Jurkat, Clone E6-1 (cell line): ENCODE results near the gene RS1.

Source experiments
- DNase-seq: peaks from one replicate; pipeline ENCODE4 v3.0.0-alpha.2; 2011; ENCODE audit warnings: low read depth, low spot score
- H3K4me3 ChIP-seq: 2 replicates; pipeline ENCODE4 v1.5.1; 2011; ENCODE audit warnings: mild to moderate bottlenecking, low read length, control low read depth, moderate library complexity

The RS1 gene

GRCh38 chrX:18674788-18675735 is 3.2 kb upstream of the RS1 start:
- DNase-seq: peak; percentile 58
- peak overlapping the region; percentile 56 for H3K4me3 ChIP-seq

- peak overlapping the region; percentile 42 for H3K4me3 ChIP-seq
- no peak for DNase-seq
Observed at GRCh38 chrX:18674417-18674787, 2.5 kb upstream of the RS1 start.

GRCh38 chrX:18668071-18668835 is 3.7 kb downstream of the RS1 start:
- H3K4me3 ChIP-seq: no peak overlapping the region
- no peak for DNase-seq

- no peak for DNase-seq
- no peak overlapping the region for H3K4me3 ChIP-seq
Observed at GRCh38 chrX:18666614-18667013, 5.3 kb downstream of the RS1 start.

GRCh38 chrX:18664947-18665346 is 7.0 kb downstream of the RS1 start:
- H3K4me3 ChIP-seq: no peak overlapping the region
- no peak for DNase-seq

- H3K4me3 ChIP-seq: no peak overlapping the region
- DNase-seq: no peak
Observed at GRCh38 chrX:18661273-18661672, 10.6 kb downstream of the RS1 start.

GRCh38 chrX:18654875-18655836 is 16.8 kb downstream of the RS1 start:
- DNase-seq: no peak
- no peak overlapping the region for H3K4me3 ChIP-seq

GRCh38 chrX:18652636-18653035 is 19.3 kb downstream of the RS1 start:
- DNase-seq: no peak
- no peak overlapping the region for H3K4me3 ChIP-seq

- no peak for DNase-seq
- H3K4me3 ChIP-seq: no peak overlapping the region
Observed at GRCh38 chrX:18650662-18651061, 21.2 kb downstream of the RS1 start.

- no peak overlapping the region for H3K4me3 ChIP-seq
Observed at GRCh38 chrX:18649498-18649951, 22.4 kb downstream of the RS1 start.

GRCh38 chrX:18647621-18648020 is 24.3 kb downstream of the RS1 start:
- DNase-seq: no peak
- no peak overlapping the region for H3K4me3 ChIP-seq

More at GRCh38 chrX:18649498-18649951, 22.4 kb downstream of the RS1 start:
- DNase-seq: no peak

- no peak overlapping the region for H3K4me3 ChIP-seq
- DNase-seq: no peak
Observed at GRCh38 chrX:18643853-18644252, 28.1 kb downstream of the RS1 start.

GRCh38 chrX:18643243-18643642 is 28.7 kb downstream of the RS1 start:
- DNase-seq: no peak
- H3K4me3 ChIP-seq: no peak overlapping the region

GRCh38 chrX:18640686-18641085 is 31.2 kb downstream of the RS1 start:
- H3K4me3 ChIP-seq: no peak overlapping the region
- DNase-seq: no peak

GRCh38 chrX:18639280-18639679 is 32.6 kb downstream of the RS1 start:
- DNase-seq: no peak
- no peak overlapping the region for H3K4me3 ChIP-seq

GRCh38 chrX:18638398-18638797 is 33.5 kb downstream of the RS1 start:
- H3K4me3 ChIP-seq: no peak overlapping the region
- DNase-seq: no peak

GRCh38 chrX:18630934-18631333 is 41.0 kb downstream of the RS1 start:
- DNase-seq: no peak
- H3K4me3 ChIP-seq: no peak overlapping the region

GRCh38 chrX:18624599-18624998 is 47.3 kb downstream of the RS1 start:
- no peak for DNase-seq
- H3K4me3 ChIP-seq: no peak overlapping the region

GRCh38 chrX:18620349-18620748 is 51.6 kb downstream of the RS1 start:
- no peak for DNase-seq
- H3K4me3 ChIP-seq: no peak overlapping the region
